Tracheal epithelial cell (primary cell): ENCODE measurements around the gene EPB42. TPM values are rescaled to one million over a fixed set of nuclear protein-coding genes. Genes with fewer than 3 reads are reported as not detected.

ENCODE experiments used
- total RNA-seq: library from RNA; depleted of rRNA; stranded (reverse); fragments of >200 nt; gene quantifications from 2 replicates; pipeline ENCODE4 v1.2.1, GENCODE V29; 2014

The EPB42 gene
- total RNA-seq: not detected in 2 replicates

DNA sequence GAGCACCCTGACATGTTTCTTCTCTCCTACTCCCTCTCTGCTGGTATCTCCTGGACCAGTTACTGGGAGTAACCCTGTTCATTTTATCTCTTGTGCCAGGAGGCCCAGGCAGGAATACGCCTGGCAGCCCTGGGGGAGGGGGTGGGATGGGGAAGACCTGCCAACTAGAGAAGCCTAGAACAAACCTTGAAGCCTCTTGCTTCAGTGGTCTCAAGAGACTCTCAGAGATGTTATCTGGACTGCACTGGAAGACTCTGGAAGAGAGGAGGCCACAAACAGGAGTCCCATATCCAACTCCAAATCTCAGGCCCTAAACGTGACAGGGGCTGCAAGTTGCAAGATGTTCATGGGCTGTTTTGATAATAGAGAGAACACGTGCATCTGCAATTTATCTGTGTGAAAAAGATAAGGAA, at the start of gene EPB42:
Gene EPB42, minus strand, starts transcription at position 28 of the 413 bp plus-strand sequence. CDS start 193 bp downstream, outside the sequence.

DNA sequence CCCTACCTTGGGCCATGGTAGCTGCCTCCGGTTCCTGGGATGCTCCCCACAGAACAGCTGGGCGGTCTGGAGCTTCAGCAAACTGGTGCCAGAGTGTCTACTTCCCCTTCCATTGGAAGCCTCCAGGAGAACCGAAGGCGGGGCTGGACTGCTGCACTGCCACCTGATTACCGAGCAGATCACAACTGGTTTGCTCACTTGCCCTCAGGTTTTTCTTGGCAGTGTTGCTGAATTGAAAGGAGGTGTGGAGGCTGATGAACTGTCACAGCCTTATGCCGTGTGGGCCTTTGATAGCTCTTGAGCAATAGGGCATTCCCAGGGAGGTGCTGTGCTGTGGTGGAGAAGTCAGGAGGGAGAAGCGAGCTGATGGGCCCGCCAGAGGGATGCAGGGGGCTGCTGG, 46.0 kb upstream of the EPB42 start, which contains the start of gene TGM5:
Gene TGM5, minus strand, starts transcription at position 95 of the 400 bp plus-strand sequence. Its CDS starts 79 bp downstream, at position 16.

DNA sequence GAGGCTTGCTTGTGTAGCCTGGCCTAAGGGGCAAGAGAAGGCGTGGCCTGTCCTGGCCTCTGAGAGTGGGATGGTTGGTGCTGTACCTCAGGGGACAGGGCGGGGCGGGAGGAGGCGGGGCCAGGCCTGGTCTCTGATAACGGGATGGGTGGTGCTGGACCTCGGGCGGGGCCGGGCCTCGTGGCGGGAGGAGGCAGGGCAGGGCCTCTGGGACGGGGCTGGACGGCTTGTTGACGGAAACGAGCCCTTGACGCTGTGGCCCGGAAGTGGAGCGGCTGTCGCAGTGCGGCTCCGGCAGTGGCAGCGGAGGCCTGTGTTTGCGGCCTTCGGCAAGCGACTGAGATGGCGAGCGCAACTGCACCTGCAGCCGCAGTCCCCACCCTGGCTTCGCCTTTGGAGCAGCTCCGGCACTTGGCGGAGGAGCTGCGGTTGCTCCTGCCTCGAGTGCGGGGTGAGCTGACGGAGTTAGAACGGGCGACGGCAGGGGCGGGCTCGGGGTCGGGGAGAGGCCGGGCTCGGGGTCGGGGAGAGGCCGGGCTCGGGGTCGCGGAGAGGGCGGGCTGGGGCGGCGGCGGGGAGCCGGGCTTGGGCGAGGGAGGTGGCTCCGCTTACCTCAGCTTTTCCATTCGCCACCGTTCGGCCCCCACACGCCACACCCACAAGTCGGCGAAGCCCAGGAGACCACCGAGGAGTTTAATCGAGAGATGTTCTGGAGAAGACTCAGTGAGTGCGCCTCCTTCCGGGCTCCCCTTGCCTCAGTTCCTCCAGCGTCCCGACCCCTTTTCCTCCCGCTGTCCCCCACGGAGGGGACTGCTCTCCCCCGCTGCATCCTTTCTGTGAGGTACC, 35.4 kb downstream of the EPB42 start, which contains the start of gene CCNDBP1:
Gene CCNDBP1, plus strand, starts transcription at position 247 of the 846 bp plus-strand sequence. Its CDS starts 96 bp downstream, at position 343.

Other genes starting within 250 kb of the EPB42 start
- gene UBR1, start 115.0 kb downstream of the EPB42 start, total RNA-seq: 19.5 and 19.6 TPM in 2 replicates
- 21.0 and 37.7 TPM in 2 replicates for gene TMEM62, start 87.4 kb downstream of the EPB42 start, total RNA-seq
- gene CCNDBP1, start 35.6 kb downstream of the EPB42 start, total RNA-seq: 43.5 and 75.4 TPM in 2 replicates
- gene TGM5, start 45.9 kb upstream of the EPB42 start, total RNA-seq: 0.21 and 0.48 TPM in 2 replicates
- not detected in 2 replicates for gene TGM7, start 81.2 kb upstream of the EPB42 start, total RNA-seq
- gene LCMT2, start 109.6 kb upstream of the EPB42 start, total RNA-seq: 3.9 and 7.0 TPM in 2 replicates
- 33.3 and 38.2 TPM in 2 replicates for gene ZSCAN29, start 150.0 kb upstream of the EPB42 start, total RNA-seq
- 22.7 and 24.1 TPM in 2 replicates for gene TUBGCP4, start 150.1 kb upstream of the EPB42 start, total RNA-seq